Fibroblast of lung (primary cell): Measurements from ENCODE around the gene AADACL2. TPM values are rescaled to one million over a fixed set of nuclear protein-coding genes. Genes with fewer than 3 reads are reported as not detected.

Experiments
- DNase-seq, 2 donors: peaks; one replicate each; pipeline versions ENCODE4 v3.0.0 to v3.0.0-alpha.2; 2010; ENCODE audit warnings: low read depth in 2 of 2
- H2AFZ ChIP-seq: 2 replicates; pipeline ENCODE4 v1.5.1; 2012; ENCODE audit warnings: low read length, control low read depth, inconsistent platforms
- H3K27ac ChIP-seq: 2 replicates; pipeline ENCODE4 v1.5.1; 2011; ENCODE audit warnings: low read length, control low read depth; ENCODE audit not compliant: insufficient read depth
- H3K27me3 ChIP-seq: 2 replicates; pipeline ENCODE4 v1.5.1; 2011; ENCODE audit warnings: mild to moderate bottlenecking, low read length; ENCODE audit not compliant: control insufficient read depth, insufficient read depth
- H3K36me3 ChIP-seq: 2 replicates; pipeline ENCODE4 v1.5.1; 2011; ENCODE audit warnings: low read length; ENCODE audit not compliant: control insufficient read depth, insufficient read depth
- H3K4me1 ChIP-seq: 2 replicates; pipeline ENCODE4 v1.5.1; 2011; ENCODE audit warnings: low read length; ENCODE audit not compliant: control insufficient read depth, insufficient read depth; ENCODE audit errors: extremely low read depth
- H3K4me2 ChIP-seq: 2 replicates; pipeline ENCODE4 v1.5.1; 2011; ENCODE audit warnings: low read length, control low read depth; ENCODE audit not compliant: insufficient read depth; ENCODE audit errors: extremely low read depth
- H3K4me3 ChIP-seq, 4 experiments: fragments of 200-600 bp in 1 of 4; sonication (generic) in 1 of 4; replicated peaks in 1 of 4; 2 replicates each; pipeline ENCODE4 v1.5.1; 2011 to 2016; ENCODE audit warnings: low read length in 4 of 4, low read depth in 3 of 4, mild to moderate bottlenecking in 3 of 4, control low read depth in 2 of 4, inconsistent platforms in 1 of 4, mixed read lengths in 1 of 4; ENCODE audit not compliant: insufficient read depth in 1 of 4; ENCODE audit errors: control extremely low read depth in 1 of 4
- H3K79me2 ChIP-seq: 2 replicates; pipeline ENCODE4 v1.5.1; 2012; ENCODE audit warnings: mild to moderate bottlenecking, low read length, inconsistent platforms; ENCODE audit not compliant: control insufficient read depth, insufficient read depth
- H3K9ac ChIP-seq: 2 replicates; pipeline ENCODE4 v1.5.1; 2011; ENCODE audit warnings: mild to moderate bottlenecking, low read length, control low read depth; ENCODE audit not compliant: insufficient read depth
- H3K9me3 ChIP-seq: 2 replicates; pipeline ENCODE4 v1.5.1; 2012; ENCODE audit warnings: low read depth, low read length; ENCODE audit not compliant: control insufficient read depth, insufficient read depth
- H4K20me1 ChIP-seq: 2 replicates; pipeline ENCODE4 v1.5.1; 2011; ENCODE audit warnings: low read length; ENCODE audit not compliant: control insufficient read depth, insufficient read depth; ENCODE audit errors: extremely low read depth
- CTCF ChIP-seq, 2 donors: IDR thresholded peaks in 1 of 2; conservative IDR thresholded peaks in 1 of 2; 1 replicate in 1 of 2; 2 replicates in 1 of 2; pipeline ENCODE4 v1.5.1; 2011 to 2012; ENCODE audit warnings: low read length in 2 of 2, control low read depth in 1 of 2, inconsistent platforms in 1 of 2, low read depth in 1 of 2, mild to moderate bottlenecking in 1 of 2
- EZH2 ChIP-seq: IDR thresholded peaks from 2 replicates; pipeline ENCODE4 v1.5.1; 2012; ENCODE audit warnings: low read length, control low read depth, mild to moderate bottlenecking; ENCODE audit errors: missing control alignments
- polyA plus RNA-seq, 2 donors: library from polyadenylated mRNA; depleted of rRNA in 1 of 2; stranded (reverse) in 1 of 2; unstranded in 1 of 2; fragments of >200 nt; gene quantifications; 2 replicates each; pipeline ENCODE4 v1.2.1, GENCODE V29; 2011 to 2012; ENCODE audit warnings: missing spikeins in 1 of 2
- total RNA-seq: library from RNA; depleted of rRNA; stranded (reverse); fragments of >200 nt; gene quantifications from 2 replicates; pipeline ENCODE4 v1.2.1, GENCODE V29; 2014

AADACL2 gene
- total and polyA plus RNA-seq, 2 donors (not counting 1 experiment from before 2014, with no cell fraction given), result not detected

GRCh38 chr3:151768393-151768930, 34.7 kb downstream of the AADACL2 start:
- Histone ChIP-seq H3K27ac (no peak overlapping the region), H3K36me3 (no peaks in the 10 kb centered on the region), H3K4me2 (no peak overlapping the region), H3K4me1 (peaks cover 4% of the 10 kb centered on the region), H3K9me3 (no peaks in the 10 kb centered on the region), H3K27me3 (no peaks in the 10 kb centered on the region), H3K79me2 (no peaks in the 10 kb centered on the region), H3K9ac (no peak overlapping the region), H3K4me3 (no peak overlapping the region), H4K20me1 (no peaks in the 10 kb centered on the region), H2AFZ (no peak overlapping the region)
- TF ChIP-seq CTCF (conservative IDR thresholded peaks at IDR 0.05 in 1 of 2, IDR thresholded peaks at IDR 0.05 in 1 of 2; ENCODE audit: low read depth in 1 of 2, low read length in 2 of 2) (no peak), EZH2 (no peak)
- no peak for DNase-seq

- Histone ChIP-seq H3K9ac (no peak overlapping the region), H3K4me2 (no peak overlapping the region), H3K36me3 (no peaks in the 10 kb centered on the region), H3K4me1 (peaks cover 4% of the 10 kb centered on the region), H4K20me1 (no peaks in the 10 kb centered on the region), H3K4me3 (no peak overlapping the region), H2AFZ (no peak overlapping the region), H3K9me3 (no peaks in the 10 kb centered on the region), H3K79me2 (no peaks in the 10 kb centered on the region), H3K27ac (no peak overlapping the region), H3K27me3 (no peaks in the 10 kb centered on the region)
- no peak for DNase-seq
- TF ChIP-seq CTCF (conservative IDR thresholded peaks at IDR 0.05 in 1 of 2, IDR thresholded peaks at IDR 0.05 in 1 of 2; ENCODE audit: low read depth in 1 of 2, low read length in 2 of 2) (no peak), EZH2 (no peak)
Observed at GRCh38 chr3:151769175-151769574, 35.4 kb downstream of the AADACL2 start.

GRCh38 chr3:151770956-151771355, 37.2 kb downstream of the AADACL2 start:
- no peaks in the 10 kb centered on the region for H3K79me2 ChIP-seq
- no peak overlapping the region for H3K9ac ChIP-seq
- no peak overlapping the region for H3K4me2 ChIP-seq
- peak; percentile 37 to 51 for DNase-seq
- peak overlapping the region; percentile 31 for H2AFZ ChIP-seq
- no peaks in the 10 kb centered on the region for H3K36me3 ChIP-seq
- no peaks in the 10 kb centered on the region for H3K9me3 ChIP-seq
- H3K4me3 ChIP-seq, result no peak overlapping the region
- no peaks in the 10 kb centered on the region for H3K27me3 ChIP-seq
- peaks cover 4% of the 10 kb centered on the region for H3K4me1 ChIP-seq
- H4K20me1 ChIP-seq, result no peaks in the 10 kb centered on the region
- no peak for TF ChIP-seq EZH2
- no peak for TF ChIP-seq CTCF (conservative IDR thresholded peaks at IDR 0.05 in 1 of 2, IDR thresholded peaks at IDR 0.05 in 1 of 2; ENCODE audit: low read depth in 1 of 2, low read length in 2 of 2)
- no peak overlapping the region for H3K27ac ChIP-seq
